Fibroblast of gingiva (primary cell): ENCODE data around the gene LRRK1.
"Not testable (repeated sequence)": the region's sequence is repeated elsewhere in the genome, so short reads cannot be mapped to it uniquely, and the experiment has no call there.

Experiments
- DNase-seq: peaks from one replicate; pipeline ENCODE4 v3.0.0-alpha.2; 2011; ENCODE audit warnings: low read depth

The LRRK1 gene

GRCh38 chr15:101095796-101096406 is 176.7 kb downstream of the LRRK1 start:
- not testable (repeated sequence) for DNase-seq

GRCh38 chr15:101097111-101097510 is 178.0 kb downstream of the LRRK1 start:
- no peak for DNase-seq

GRCh38 chr15:101099183-101099582 is 180.0 kb downstream of the LRRK1 start:
- DNase-seq, result no peak

- DNase-seq, result no peak
Observed at GRCh38 chr15:101100118-101100517, 181.0 kb downstream of the LRRK1 start.

DNA sequence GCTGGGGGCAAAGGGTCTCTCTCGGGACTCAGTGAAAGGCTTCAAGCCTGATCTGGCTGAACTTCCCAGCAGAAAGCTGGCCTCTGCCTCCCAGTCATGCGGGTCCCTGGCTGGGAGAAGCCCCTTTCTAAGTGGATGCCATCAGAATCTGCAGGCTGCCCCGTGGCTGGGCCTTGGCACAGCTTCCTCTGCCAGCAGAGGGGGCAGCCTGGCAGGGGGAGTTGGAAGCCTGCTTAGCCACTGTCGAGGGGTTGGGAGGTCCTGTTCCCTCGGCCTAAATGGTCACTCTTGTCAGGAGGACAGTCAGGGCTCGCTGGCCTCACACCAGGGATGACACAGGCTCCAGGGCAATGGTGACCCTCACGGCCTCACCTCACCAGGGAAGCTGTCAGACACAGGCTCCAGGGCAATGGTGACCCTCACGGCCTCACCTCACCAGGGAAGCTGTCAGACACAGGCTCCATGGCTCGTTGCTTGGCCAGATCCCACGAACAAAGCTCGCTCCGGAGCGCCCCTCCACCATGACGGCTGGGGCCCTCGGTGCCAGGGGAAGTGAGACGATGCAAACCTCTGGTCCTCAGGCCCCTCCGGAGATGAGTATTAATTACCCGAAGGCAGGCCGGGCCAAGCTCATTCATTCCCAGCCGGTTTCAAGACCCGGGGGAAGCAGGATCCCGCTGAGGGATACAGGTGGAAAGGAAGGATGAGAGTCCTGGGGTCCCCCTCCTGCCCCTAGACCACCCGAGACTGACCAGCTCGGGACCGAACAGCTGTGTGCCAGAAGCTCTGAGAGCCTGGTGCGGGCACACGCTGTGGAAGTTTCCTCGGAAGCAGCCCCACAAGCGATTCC is 181.7 kb downstream of the LRRK1 start:
- DNase-seq, result no peak

GRCh38 chr15:101101676-101102075 is 182.5 kb downstream of the LRRK1 start:
- no peak for DNase-seq

GRCh38 chr15:101102746-101103145 is 183.6 kb downstream of the LRRK1 start:
- DNase-seq, result no peak

- no peak for DNase-seq
Observed at GRCh38 chr15:101103598-101103997, 184.4 kb downstream of the LRRK1 start.

GRCh38 chr15:101104141-101104540 is 185.0 kb downstream of the LRRK1 start:
- DNase-seq, result no peak

GRCh38 chr15:101105059-101105891 is 186.1 kb downstream of the LRRK1 start:
- DNase-seq, result no peak

DNA sequence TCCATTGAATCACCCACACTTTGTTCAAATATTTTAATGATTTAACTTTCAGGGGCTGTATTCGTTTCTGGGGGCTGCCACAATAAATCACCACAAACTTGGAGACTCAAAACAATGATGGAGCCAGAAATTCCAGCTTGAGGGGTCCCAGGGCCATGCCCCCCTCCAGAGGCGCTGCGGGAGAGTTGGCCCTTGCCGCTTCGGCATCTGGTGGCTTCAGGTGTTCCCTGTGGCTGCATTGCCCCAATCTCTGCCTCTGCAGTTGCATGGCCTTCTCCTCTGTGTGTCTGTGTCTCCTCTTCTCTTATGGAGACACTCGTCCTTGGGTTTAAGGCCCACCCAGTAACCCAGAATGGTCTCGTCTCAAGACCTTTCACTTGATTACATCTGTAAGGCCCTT is 187.9 kb downstream of the LRRK1 start:
- DNase-seq, result no peak

- DNase-seq, result no peak
Observed at GRCh38 chr15:101107625-101108460, 188.7 kb downstream of the LRRK1 start.

DNA sequence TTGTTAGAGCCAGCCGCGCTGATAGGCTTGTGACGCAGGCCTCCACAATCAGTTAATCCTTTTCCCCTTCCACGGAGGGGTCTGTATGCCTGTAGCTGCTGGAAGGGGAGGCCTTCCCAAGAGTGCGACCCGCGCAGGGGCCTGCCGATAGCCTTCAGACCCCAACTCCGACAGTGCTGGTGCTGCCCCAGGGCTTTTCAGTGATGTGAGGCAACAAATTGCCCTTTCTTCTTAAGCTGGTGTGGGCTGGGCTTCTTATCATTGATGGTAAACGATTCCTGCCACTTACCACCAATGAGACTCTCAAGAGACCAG is 189.3 kb downstream of the LRRK1 start:
- DNase-seq, result no peak

DNA sequence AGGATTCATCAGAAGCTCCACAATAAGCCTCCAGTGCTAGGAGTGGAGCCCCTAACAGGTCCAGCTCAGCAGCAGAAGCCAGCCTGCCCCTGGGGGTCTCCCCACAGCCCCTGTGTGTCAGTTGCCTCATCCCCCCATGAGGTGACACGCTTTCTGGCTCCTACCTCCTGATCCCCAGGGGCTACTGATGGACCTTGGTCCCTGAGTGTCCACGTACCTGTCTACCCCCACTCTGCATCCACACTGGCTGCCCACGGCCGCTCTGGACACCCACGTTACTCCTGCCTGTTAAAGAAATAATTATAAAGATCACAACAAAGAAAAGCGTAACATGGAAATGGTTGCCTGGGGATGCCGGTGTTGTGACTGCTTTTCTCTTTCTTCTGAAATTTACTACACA is 189.6 kb downstream of the LRRK1 start:
- DNase-seq, result no peak

DNA sequence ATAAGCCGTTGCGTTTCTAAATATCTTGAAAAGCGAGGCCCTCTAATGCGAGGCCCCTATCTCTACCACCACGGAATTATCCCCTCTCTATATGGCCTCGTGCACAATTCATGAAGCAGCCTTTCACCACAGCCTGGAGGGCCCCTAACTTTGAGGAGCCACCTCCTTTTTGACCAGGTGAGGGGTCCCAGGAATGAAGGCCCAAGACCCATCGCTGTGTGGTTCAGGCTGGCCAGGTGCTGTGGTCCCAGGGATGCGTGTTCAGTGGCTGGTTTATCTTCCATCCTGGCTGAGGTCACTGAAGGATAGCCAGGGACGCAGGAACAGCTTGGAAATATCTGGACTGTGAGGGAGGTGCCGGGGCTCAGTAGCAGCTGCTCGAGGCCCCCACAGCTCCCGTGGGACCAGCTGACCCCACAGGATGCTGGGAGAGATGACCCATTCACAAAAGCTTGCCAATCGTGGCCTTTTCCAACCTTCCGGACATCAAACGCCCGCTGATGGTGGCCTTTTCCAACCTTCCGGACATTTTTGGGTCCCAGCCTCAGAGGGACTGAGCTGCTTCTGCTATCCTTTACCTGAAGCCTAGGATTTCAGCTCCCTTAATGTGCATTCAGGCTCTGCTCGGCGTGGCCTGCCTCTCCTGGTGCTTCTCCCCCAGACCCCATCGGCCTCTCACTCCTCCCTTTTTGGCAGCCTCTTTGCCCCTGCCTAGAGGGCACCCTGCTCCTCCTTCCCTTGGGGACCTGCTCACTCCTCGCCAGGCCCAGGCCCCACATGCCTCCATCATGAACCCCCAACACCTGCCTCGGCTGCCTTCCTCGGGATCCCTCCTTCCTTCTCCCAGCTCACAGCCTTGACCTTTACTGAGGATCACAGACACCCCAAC is 191.8 kb downstream of the LRRK1 start:
- DNase-seq, result no peak

- DNase-seq, result no peak
Observed at GRCh38 chr15:101111570-101112262, 192.6 kb downstream of the LRRK1 start.

GRCh38 chr15:101112336-101113113 is 193.4 kb downstream of the LRRK1 start:
- no peak for DNase-seq

GRCh38 chr15:101113114-101114005 is 194.2 kb downstream of the LRRK1 start:
- no peak for DNase-seq

DNA sequence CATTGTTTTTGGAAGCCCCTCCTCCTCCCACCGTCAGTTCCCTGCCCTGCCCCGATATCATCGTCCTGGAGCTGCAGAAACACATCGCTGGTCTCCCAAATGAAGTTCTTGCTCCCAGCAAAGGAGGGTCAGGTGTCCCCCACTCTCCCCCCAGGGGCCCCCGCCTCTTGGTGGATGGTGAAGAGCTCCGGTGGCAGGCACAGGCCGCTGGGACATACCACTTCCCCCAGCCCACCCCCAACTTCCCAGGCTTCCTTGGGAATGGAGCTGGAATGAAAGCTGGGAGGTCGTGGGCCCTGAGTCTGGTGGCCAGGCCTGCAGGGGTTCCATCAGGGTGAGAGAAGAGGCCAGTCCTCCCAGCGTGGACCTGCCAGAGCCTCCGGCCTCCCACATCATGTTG is 195.0 kb downstream of the LRRK1 start:
- DNase-seq, result no peak
